AG04450 (cell line): Measurements from ENCODE around the gene RASA3. TPM values are rescaled to one million over a fixed set of nuclear protein-coding genes. Genes with fewer than 3 reads are reported as not detected.
"Not testable (repeated sequence)": the region's sequence is repeated elsewhere in the genome, so short reads cannot be mapped to it uniquely, and the experiment has no call there.

Experiments
- CTCF ChIA-PET: fragments of 300-600, 350-600 bp; formaldehyde crosslinking; extraction: SDS; loops from one replicate; lab custom pipeline; 2022; ENCODE audit warnings: antibody characterized with exemption, inconsistent platforms; lab: Charles Lee
- POLR2A ChIA-PET: fragments of 350-600 bp; formaldehyde crosslinking; extraction: SDS; loops from one replicate; lab custom pipeline; 2021; ENCODE audit warnings: antibody characterized with exemption, inconsistent platforms; lab: Yijun Ruan, JAX
- DNase-seq: peaks from one replicate; pipeline ENCODE4 v3.0.0-alpha.2; 2011; ENCODE audit warnings: low read depth, low spot score
- H3K27ac ChIP-seq: one replicate; pipeline ENCODE4 v1.5.1; 2012; ENCODE audit warnings: low read depth, low read length, control low read depth
- H3K27me3 ChIP-seq: one replicate; pipeline ENCODE4 v1.6.0; 2012; ENCODE audit warnings: low read length; ENCODE audit not compliant: control insufficient read depth, insufficient read depth
- H3K4me3 ChIP-seq: 2 replicates; pipeline ENCODE4 v1.5.1; 2011; ENCODE audit warnings: mild to moderate bottlenecking, low read depth, low read length, control low read depth
- H3K9me3 ChIP-seq: 2 replicates; pipeline ENCODE4 v1.5.1; 2012; ENCODE audit warnings: low read length; ENCODE audit not compliant: control insufficient read depth, insufficient read depth
- CTCF ChIP-seq: IDR thresholded peaks from 2 replicates; pipeline ENCODE4 v1.5.1; 2011; ENCODE audit warnings: low read depth, low read length, control low read depth, inconsistent platforms
- polyA plus RNA-seq: library from polyadenylated mRNA; depleted of rRNA; stranded (reverse); fragments of >200 nt; gene quantifications from 2 replicates; pipeline ENCODE4 v1.2.3, GENCODE V29; 2011

The RASA3 gene
- polyA plus RNA-seq, 1 experiment = 25.2 TPM

GRCh38 chr13:114134111-114134943 is 1.9 kb upstream of the RASA3 start:
- Histone ChIP-seq H3K4me3 (no peak overlapping the region), H3K27ac (peak overlapping the region; percentile 11), H3K27me3 (no peaks in the 10 kb centered on the region), H3K9me3 (no peaks in the 10 kb centered on the region)
- no peak for TF ChIP-seq CTCF
- ChIA-PET CTCF (no interaction called here), POLR2A (no interaction called here)
- DNase-seq = no peak

- CTCF ChIA-PET, H3K27ac ChIP-seq, POLR2A ChIA-PET, DNase-seq, H3K27me3 ChIP-seq, H3K4me3 ChIP-seq, H3K9me3 ChIP-seq: not testable (repeated sequence)
These were observed 1.1 kb upstream of the RASA3 start for GRCh38 chr13:114133552-114133951.

- CTCF ChIA-PET, H3K9me3 ChIP-seq, POLR2A ChIA-PET, DNase-seq, H3K4me3 ChIP-seq, H3K27me3 ChIP-seq, H3K27ac ChIP-seq: not testable (repeated sequence)
These were observed 703 bp upstream of the RASA3 start for GRCh38 chr13:114133126-114133525.

- no peak for DNase-seq
- Histone ChIP-seq H3K27me3 (no peaks in the 10 kb centered on the region), H3K27ac (peak overlapping the region; percentile 96), H3K4me3 (peak overlapping the region; percentile 93), H3K9me3 (no peaks in the 10 kb centered on the region)
- CTCF ChIA-PET = no interaction called here
- no peak for TF ChIP-seq CTCF
- POLR2A ChIA-PET = interaction anchor here (0.8 to 2.7 kb wide), 4 partner anchors 13 to 354 kb away, joined by 3 to 13 read pairs (median 7); no protein-coding TSS in a partner anchor
These were observed 622 bp downstream of the RASA3 start for GRCh38 chr13:114131583-114132418.

GRCh38 chr13:114130837-114131582 is 1.4 kb downstream of the RASA3 start:
- TF ChIP-seq CTCF = no peak
- POLR2A ChIA-PET = interaction anchor here (0.8 to 2.7 kb wide), 4 partner anchors 13 to 353 kb away, joined by 3 to 13 read pairs (median 7); no protein-coding TSS in a partner anchor

More at GRCh38 chr13:114130837-114131582, 1.4 kb downstream of the RASA3 start:
- Histone ChIP-seq H3K4me3 (peak overlapping the region; percentile 93), H3K27me3 (no peaks in the 10 kb centered on the region), H3K9me3 (no peaks in the 10 kb centered on the region), H3K27ac (peak overlapping the region; percentile 96)
- peak; percentile 59 for DNase-seq
- CTCF ChIA-PET = no interaction called here
